Stimulated activated CD4-positive, alpha-beta T cell treated with anti-CD3 and anti-CD28 coated beads, Interleukin-4, amount 100 ng/mL, for 24 hours (primary cell): ENCODE data around the gene RPS6KA2.
A peak's percentile ranks its signal among the peaks of the same experiment; 100 is the strongest.
"Not testable (repeated sequence)": the region's sequence is repeated elsewhere in the genome, so short reads cannot be mapped to it uniquely, and the experiment has no call there.

ENCODE experiments used
- DNase-seq: peaks from one replicate; pipeline ENCODE4 v3.0.0-alpha.2; 2020

RPS6KA2 gene

DNA sequence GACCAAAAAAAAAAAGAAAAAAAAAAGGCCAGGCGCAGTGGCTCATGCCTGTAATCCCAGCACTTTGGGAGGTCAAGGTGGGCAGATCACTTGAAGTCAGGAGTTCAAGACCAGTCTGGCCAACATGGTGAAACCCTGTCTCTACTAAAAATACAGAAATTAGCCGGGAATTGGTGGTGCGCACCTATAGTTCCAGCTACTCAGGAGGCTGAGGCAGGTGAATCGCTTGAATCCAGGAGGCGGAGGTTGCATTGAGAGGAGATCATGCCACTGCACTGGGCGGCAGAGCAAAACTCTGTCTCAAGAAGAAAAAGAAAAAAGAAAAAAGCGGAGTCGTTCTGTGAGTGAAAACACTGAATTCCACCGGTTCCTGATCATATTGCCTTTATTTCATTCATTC lies 240.0 kb downstream of the RPS6KA2 start:
- DNase-seq, result not testable (repeated sequence)

DNA sequence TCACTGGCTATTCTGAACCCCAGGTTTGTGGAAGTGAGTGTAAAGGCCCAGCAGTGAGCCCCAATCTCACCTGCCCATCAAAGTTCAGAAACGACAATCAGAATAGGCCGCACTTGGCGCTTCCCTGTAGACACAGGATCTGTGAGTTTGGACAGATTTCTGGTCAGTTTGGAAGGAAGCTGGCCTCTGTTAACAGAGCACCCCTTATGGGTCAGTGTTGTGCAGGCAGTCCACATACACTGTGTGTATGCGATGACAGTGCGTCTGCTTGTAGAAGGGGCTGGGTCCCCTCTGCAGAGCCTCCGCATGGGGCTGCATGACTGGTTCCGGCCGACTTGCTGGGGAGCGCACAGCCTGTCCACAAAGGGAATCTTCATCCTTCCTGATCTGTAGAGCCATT lies 240.9 kb downstream of the RPS6KA2 start:
- no peak for DNase-seq

GRCh38 chr6:166383802-166384363 lies 243.2 kb downstream of the RPS6KA2 start:
- peak; percentile 29 for DNase-seq

- peak; percentile 93 for DNase-seq
Observed at GRCh38 chr6:166382933-166383801, 243.9 kb downstream of the RPS6KA2 start, which contains the start of gene MPC1. Gene MPC1 (minus strand): TSS chr6:166382940. CDS start chr6:166382876, 64 bp downstream.

GRCh38 chr6:166382500-166382932 lies 244.5 kb downstream of the RPS6KA2 start:
- DNase-seq, result no peak

DNA sequence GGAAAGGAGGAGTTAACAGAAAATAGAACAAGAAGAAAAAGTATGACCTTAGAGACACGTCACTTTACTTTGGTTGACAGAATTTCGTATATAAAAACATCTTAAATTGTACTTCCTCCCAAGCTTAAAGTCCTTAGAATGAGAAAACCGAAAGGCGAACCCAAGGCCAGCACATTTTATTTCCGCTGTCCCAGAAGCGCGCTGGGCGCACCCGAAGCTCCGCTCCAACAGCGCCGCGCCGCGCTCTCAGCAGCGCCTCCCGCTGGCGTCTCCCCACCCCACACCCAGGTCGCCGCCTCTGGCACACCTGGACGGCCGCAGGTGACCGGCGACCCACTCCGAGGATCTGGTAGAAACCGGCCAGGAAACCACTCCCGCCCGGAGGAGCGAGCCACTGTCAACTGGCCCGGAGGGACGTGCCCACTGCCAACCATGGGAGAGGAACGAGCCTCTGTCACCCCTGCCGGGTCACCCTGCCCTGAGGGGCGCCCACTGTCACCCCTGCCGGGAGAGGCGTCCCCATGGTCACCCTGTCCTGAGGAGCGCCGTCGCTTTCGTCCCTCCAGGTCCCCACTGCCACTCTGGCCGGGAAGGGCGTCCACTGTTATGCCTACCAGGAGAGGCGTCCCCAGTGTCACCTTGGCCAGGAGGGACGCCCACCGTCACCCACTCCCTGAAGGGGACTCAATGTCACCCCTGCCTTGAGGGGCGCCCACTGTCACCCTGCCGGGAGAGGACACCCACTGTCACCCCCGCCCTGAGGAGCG lies 245.1 kb downstream of the RPS6KA2 start:
- peak; percentile 68 for DNase-seq

- no peak for DNase-seq
Observed at GRCh38 chr6:166381381-166381732, 245.7 kb downstream of the RPS6KA2 start.

DNA sequence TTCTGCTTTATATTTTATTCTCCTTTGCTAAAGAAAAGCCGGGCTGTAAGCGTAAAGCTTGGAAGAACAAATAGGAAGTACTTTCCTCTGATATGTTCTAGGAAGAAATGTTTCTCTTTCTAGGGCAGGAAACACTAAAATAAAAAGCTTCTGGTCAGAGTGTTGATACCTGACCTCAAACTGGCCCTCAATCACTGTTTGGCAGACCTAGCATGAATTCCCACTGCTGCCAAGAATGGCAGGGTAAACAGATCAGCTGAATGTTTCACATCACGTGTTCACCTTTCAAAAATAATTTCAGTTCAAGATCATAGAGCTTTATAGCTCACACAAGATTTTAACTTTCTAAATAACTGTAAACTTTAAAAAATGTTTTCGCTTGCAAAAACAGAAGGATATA lies 247.3 kb downstream of the RPS6KA2 start:
- DNase-seq, result no peak

DNA sequence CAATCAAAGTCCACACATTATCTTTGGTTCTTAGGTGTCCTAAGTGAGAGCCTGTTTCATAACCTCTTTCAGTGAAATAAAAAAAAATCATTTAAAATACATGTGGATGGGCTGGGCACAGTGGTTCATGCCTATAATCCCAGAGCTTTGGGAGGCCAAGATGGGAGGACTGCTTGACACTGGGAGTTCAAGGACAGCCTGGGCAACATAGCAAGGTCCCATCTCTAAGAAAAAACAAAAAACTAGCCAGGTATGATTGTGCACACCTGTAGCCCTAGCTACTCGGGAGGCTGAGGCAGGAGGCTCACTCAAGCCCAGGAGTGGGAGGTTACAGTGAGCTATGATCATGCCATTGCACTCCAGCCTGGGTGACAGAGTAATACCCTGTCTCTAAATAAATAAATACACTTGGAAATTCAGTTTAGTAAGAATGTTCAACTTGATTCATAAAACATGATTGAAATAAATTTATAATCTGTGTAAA lies 247.9 kb downstream of the RPS6KA2 start:
- no peak for DNase-seq

GRCh38 chr6:166377721-166378120 lies 249.3 kb downstream of the RPS6KA2 start:
- no peak for DNase-seq

- DNase-seq, result no peak
Observed at GRCh38 chr6:166375013-166375412, 252.0 kb downstream of the RPS6KA2 start.

DNA sequence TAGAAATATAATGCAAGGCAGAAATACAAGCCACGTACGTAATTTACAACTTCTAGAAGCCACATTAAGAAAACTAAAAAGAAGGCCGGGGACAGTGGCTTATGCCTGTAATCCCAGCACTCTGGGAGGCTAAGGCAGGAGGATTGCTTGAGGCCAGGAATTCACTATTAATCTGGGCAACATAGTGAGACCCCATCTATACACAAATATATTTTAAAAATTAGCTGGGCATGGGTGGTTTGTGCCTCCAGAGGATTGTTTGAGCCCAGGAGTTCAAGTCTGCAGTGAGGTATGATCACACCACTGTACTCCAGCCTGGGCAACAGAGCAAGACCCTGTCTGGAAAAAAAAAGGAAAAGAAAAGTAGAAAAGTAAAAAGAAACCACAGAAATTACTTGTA lies 256.6 kb downstream of the RPS6KA2 start:
- no peak for DNase-seq

DNA sequence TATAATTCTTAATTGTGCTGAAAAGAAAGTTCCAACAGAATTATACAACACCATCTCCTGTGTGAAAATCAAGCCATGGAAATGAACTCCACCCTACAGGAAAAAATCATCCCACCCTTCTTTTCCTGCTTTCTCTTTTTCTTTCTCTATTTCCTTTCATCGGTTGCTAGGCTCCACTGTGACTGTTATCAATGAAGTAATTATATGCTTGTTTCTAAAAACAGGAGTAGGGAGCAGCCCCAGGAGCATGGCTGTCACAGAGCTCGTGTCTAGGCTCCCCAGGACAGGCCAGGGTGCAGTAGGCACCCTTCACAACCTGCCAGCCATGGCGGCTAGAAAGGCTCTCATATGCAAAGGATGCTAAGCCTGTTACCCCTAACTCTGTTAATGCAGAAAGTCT lies 257.3 kb downstream of the RPS6KA2 start:
- no peak for DNase-seq

- no peak for DNase-seq
Observed at GRCh38 chr6:166366921-166367320, 260.1 kb downstream of the RPS6KA2 start.

- no peak for DNase-seq
Observed at GRCh38 chr6:166365806-166366205, 261.2 kb downstream of the RPS6KA2 start.

DNA sequence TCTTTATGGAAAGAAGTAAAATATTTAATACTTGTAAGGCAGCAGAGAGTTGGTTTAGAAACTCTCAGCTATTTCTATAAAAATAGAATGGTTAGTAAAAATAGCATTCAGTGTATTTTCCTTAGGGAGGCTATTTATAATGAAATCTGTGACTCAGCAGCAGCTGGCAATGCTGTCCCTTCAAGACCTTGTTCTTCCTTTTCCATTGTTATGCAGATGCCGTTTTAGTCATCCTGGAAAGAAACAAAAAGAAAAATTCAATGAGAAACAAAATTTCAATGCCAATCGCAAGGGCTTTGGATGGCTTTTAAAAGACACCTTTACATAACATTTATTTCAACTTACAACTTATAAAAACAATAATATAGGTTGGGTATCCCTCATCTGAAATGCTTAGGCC lies 261.8 kb downstream of the RPS6KA2 start:
- no peak for DNase-seq

DNA sequence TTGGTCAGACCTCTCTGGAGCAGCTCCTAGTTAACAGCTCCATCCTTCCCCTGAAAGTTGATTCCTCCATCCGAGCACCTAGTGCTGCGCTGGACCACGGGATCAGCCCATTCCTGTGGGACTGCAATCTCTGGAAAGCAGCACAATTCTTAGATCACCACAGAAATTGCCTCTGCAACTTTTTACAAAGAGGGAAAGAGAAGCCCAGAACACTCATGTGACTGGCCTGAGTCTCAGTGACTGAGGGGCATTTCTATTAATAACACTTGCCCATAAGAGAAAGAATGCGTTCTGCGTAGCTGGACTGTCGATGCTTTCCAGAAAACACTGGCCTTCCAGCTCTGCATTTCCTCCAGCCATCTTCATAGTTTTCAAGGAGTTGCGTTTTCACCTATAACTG lies 262.6 kb downstream of the RPS6KA2 start:
- no peak for DNase-seq

DNA sequence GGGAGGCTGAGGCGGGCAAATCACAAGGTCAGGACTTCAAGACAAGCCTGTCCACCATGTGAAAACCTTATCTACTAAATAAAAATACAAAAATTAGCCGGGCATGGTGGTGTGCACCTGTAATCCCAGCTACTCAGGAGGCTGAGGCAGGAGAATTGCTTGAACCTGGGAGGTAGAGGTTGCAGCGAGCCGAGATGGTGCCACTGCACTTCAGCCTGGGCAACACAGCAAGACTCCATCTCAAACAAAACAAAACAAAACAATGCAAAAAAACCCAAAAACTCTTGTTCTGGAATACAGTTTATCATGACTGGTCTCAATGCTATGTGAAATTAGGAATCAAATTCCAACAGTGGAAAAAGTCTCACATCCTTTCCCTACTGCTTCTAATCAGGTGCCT lies 264.6 kb downstream of the RPS6KA2 start:
- not testable (repeated sequence) for DNase-seq

GRCh38 chr6:166361077-166361429 lies 266.0 kb downstream of the RPS6KA2 start:
- no peak for DNase-seq

GRCh38 chr6:166360243-166361076 lies 266.6 kb downstream of the RPS6KA2 start:
- DNase-seq, result no peak
